Panc1 (cell line): ENCODE results near the gene CORO2A. TPM values are rescaled to one million over a fixed set of nuclear protein-coding genes. Genes with fewer than 3 reads are reported as not detected.

Source experiments
- ATAC-seq: fragments of 200-7000 bp; cut with Tn5 transposase; 2 replicates; pipeline ENCODE4 v1.9.1; 2020; ENCODE audit warnings: mild to moderate bottlenecking, moderate library complexity
- BruUV-seq: library from RNA; stranded (reverse); fragments of 400-500 nt; replicated peaks from 2 replicates; lab custom pipeline; 2021; lab: Mats Ljungman, UMichigan
- CTCF ChIA-PET: fragments of 300-600 bp; sonication (Branson Sonifier 250); formaldehyde crosslinking; loops from one replicate; lab custom pipeline; 2022; ENCODE audit warnings: antibody characterized with exemption; lab: Charles Lee
- POLR2A ChIA-PET: fragments of 300-600 bp; sonication (Branson Sonifier 250); formaldehyde crosslinking; loops from one replicate; lab custom pipeline; 2022; ENCODE audit warnings: antibody characterized with exemption; lab: Charles Lee
- DNase-seq: peaks from one replicate; pipeline ENCODE4 v3.0.0-alpha.2; 2010; ENCODE audit warnings: low read depth, low spot score
- H3K27ac ChIP-seq: 2 replicates; pipeline ENCODE4 v1.5.1; 2011; ENCODE audit warnings: mild to moderate bottlenecking, low read length, inconsistent platforms
- H3K27me3 ChIP-seq: fragments of 200-500 bp; sonication (Bioruptor generic); 2 replicates; pipeline ENCODE4 v1.6.0; 2014; ENCODE audit warnings: low read length, inconsistent platforms; ENCODE audit not compliant: control insufficient read depth, insufficient read depth
- H3K36me3 ChIP-seq: fragments of 200-500 bp; sonication (Bioruptor generic); 2 replicates; pipeline ENCODE4 v1.5.1; 2014; ENCODE audit warnings: inconsistent platforms, mild to moderate bottlenecking, low read length, moderate library complexity; ENCODE audit not compliant: control insufficient read depth, insufficient read depth
- H3K4me1 ChIP-seq: 2 replicates; pipeline ENCODE4 v1.5.1; 2011; ENCODE audit warnings: inconsistent platforms, mild to moderate bottlenecking, low read length, moderate library complexity; ENCODE audit not compliant: control insufficient read depth, insufficient read depth
- H3K4me3 ChIP-seq, 2 experiments: 2 replicates each; pipeline ENCODE4 v1.5.1; 2011 to 2012; ENCODE audit warnings: low read depth in 2 of 2, low read length in 2 of 2, mild to moderate bottlenecking in 2 of 2, inconsistent platforms in 1 of 2, moderate library complexity in 1 of 2
- H3K9me3 ChIP-seq: fragments of 200-500 bp; sonication (Bioruptor generic); 2 replicates; pipeline ENCODE4 v1.5.1; 2014; ENCODE audit warnings: low read depth, mild to moderate bottlenecking, inconsistent platforms, low read length, moderate library complexity; ENCODE audit not compliant: control insufficient read depth, insufficient read depth
- POLR2AphosphoS5 ChIP-seq: IDR thresholded peaks from 2 replicates; pipeline ENCODE4 v1.6.1; 2012; ENCODE audit warnings: mild to moderate bottlenecking, low read depth, low read length, moderate library complexity
- SIN3A ChIP-seq: IDR thresholded peaks from 2 replicates; pipeline ENCODE4 v1.6.1; 2012; ENCODE audit warnings: low read depth, mild to moderate bottlenecking, low read length, moderate library complexity, borderline replicate concordance; ENCODE audit not compliant: insufficient read depth
- TCF7L2 ChIP-seq: IDR thresholded peaks from 2 replicates; pipeline ENCODE4 v1.6.1; 2011; ENCODE audit warnings: mild to moderate bottlenecking, low read depth, low read length, inconsistent platforms
- in situ Hi-C: cut with HindIII; loops from 2 replicates; pipeline ENCODE4 v1.10.0; 2016; ENCODE audit warnings: low sequenced_read_pairs, low pct_unique_long_range_greater_than_20kb
- intact Hi-C: fragments of 100-400 bp; cut with micrococcal nuclease; formaldehyde crosslinking; loops from one replicate; pipeline ENCODE4 v1.10.0; 2022; ENCODE audit not compliant: unreplicated experiment
- total RNA-seq: library from RNA; stranded (reverse); gene quantifications from one replicate; pipeline ENCODE4 v1.2.1, GENCODE V29; 2021; ENCODE audit not compliant: unreplicated experiment
- TF ChIP-seq, protein P1 (sequence below): fragments of 450-650 bp; IDR thresholded peaks from 2 replicates; pipeline ENCODE4 v1.5.1; 2017; ENCODE audit warnings: mild to moderate bottlenecking
- TF ChIP-seq, protein P2 (sequence below), 2 experiments: IDR thresholded peaks; 2 replicates each; pipeline ENCODE4 v1.6.1; 2011 to 2012; ENCODE audit warnings: low read depth in 2 of 2, control low read depth in 1 of 2, low read length in 1 of 2, mild to moderate bottlenecking in 1 of 2, moderate library complexity in 1 of 2; ENCODE audit not compliant: insufficient read depth in 1 of 2

CORO2A gene
- total RNA-seq, 1 experiment from 2014 or later = 2.0 TPM

DNA sequence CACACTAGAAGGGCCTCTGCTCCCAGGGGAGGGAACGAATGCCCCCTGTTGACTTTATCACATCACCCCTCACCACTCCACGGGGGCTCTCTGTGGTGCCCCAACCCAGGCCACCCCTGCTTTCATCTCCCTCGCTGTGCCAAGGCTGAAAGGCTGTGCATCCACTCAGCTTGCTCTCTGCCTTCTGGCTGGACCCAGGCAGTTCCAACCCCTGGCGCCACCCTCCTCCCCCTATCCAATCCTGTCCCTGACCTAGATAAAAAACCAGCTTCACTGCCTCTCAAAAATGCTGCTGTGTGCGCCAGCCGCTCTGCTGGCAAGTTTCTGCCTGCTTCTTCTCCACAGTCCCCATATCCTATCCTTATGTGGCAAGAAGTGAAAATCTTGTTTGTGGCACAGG lies 22.4 kb upstream of the CORO2A start:
- no TSS peak for BruUV-seq

DNA sequence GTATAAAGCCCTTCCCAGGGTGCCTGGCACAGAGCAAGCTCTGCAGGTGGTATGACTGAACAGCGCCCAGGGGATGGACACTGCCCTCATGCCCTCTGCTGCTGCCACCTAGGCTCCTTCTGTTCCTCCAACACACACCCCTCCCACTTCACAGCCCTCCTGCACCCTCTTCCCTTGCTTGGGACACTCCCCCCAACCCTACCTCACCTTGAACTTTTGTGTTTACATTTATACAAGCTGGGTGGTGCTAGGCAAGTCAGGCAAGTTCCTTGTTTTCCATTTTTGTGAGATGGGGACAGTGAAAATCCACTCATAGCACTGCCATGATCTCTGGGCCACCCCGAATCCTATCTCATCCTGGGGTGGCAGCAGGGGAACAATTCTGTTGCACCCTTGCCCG lies 18.8 kb upstream of the CORO2A start:
- no peaks in the 10 kb centered on the region for H3K4me1 ChIP-seq
- no peak overlapping the region for H3K4me3 ChIP-seq
- in situ Hi-C loops = no loop called here
- ATAC-seq (no peak), DNase-seq (no peak)
- H3K27me3 ChIP-seq = no peaks in the 10 kb centered on the region
- ChIA-PET POLR2A (no interaction called here), CTCF (no interaction called here)
- BruUV-seq = no TSS peak
- no peak overlapping the region for H3K27ac ChIP-seq
- H3K36me3 ChIP-seq = no peaks in the 10 kb centered on the region
- H3K9me3 ChIP-seq = no peaks in the 10 kb centered on the region
- TF ChIP-seq, protein P1, sequence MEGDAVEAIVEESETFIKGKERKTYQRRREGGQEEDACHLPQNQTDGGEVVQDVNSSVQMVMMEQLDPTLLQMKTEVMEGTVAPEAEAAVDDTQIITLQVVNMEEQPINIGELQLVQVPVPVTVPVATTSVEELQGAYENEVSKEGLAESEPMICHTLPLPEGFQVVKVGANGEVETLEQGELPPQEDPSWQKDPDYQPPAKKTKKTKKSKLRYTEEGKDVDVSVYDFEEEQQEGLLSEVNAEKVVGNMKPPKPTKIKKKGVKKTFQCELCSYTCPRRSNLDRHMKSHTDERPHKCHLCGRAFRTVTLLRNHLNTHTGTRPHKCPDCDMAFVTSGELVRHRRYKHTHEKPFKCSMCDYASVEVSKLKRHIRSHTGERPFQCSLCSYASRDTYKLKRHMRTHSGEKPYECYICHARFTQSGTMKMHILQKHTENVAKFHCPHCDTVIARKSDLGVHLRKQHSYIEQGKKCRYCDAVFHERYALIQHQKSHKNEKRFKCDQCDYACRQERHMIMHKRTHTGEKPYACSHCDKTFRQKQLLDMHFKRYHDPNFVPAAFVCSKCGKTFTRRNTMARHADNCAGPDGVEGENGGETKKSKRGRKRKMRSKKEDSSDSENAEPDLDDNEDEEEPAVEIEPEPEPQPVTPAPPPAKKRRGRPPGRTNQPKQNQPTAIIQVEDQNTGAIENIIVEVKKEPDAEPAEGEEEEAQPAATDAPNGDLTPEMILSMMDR = no peak
- TF ChIP-seq SIN3A (no peak), POLR2AphosphoS5 (no peak), TCF7L2 (no peak)
- TF ChIP-seq, protein P2, sequence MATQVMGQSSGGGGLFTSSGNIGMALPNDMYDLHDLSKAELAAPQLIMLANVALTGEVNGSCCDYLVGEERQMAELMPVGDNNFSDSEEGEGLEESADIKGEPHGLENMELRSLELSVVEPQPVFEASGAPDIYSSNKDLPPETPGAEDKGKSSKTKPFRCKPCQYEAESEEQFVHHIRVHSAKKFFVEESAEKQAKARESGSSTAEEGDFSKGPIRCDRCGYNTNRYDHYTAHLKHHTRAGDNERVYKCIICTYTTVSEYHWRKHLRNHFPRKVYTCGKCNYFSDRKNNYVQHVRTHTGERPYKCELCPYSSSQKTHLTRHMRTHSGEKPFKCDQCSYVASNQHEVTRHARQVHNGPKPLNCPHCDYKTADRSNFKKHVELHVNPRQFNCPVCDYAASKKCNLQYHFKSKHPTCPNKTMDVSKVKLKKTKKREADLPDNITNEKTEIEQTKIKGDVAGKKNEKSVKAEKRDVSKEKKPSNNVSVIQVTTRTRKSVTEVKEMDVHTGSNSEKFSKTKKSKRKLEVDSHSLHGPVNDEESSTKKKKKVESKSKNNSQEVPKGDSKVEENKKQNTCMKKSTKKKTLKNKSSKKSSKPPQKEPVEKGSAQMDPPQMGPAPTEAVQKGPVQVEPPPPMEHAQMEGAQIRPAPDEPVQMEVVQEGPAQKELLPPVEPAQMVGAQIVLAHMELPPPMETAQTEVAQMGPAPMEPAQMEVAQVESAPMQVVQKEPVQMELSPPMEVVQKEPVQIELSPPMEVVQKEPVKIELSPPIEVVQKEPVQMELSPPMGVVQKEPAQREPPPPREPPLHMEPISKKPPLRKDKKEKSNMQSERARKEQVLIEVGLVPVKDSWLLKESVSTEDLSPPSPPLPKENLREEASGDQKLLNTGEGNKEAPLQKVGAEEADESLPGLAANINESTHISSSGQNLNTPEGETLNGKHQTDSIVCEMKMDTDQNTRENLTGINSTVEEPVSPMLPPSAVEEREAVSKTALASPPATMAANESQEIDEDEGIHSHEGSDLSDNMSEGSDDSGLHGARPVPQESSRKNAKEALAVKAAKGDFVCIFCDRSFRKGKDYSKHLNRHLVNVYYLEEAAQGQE (IDR thresholded peaks at IDR 0.05; ENCODE audit: insufficient read depth in 1 of 2, low read depth in 2 of 2, low read length in 1 of 2) = no peak
- intact Hi-C loops = no loop called here

More for the DNA sequence above, 22.4 kb upstream of the CORO2A start:
- no peaks in the 10 kb centered on the region for H3K36me3 ChIP-seq
- no peaks in the 10 kb centered on the region for H3K27me3 ChIP-seq
- ATAC-seq (no peak), DNase-seq (no peak)
- no peak overlapping the region for H3K4me3 ChIP-seq
- ChIA-PET POLR2A (no interaction called here), CTCF (interaction anchor here (0.5 kb wide), 1 partner anchor 49 kb away, joined by 3 read pairs; no protein-coding TSS in a partner anchor)
- no peak for TF ChIP-seq SIN3A
- TF ChIP-seq, protein P2 (IDR thresholded peaks at IDR 0.05; ENCODE audit: insufficient read depth in 1 of 2, low read depth in 2 of 2, low read length in 1 of 2) = no peak
- no peaks in the 10 kb centered on the region for H3K4me1 ChIP-seq
- no peaks in the 10 kb centered on the region for H3K9me3 ChIP-seq
- in situ Hi-C loops = no loop called here
- intact Hi-C loops = no loop called here
- H3K27ac ChIP-seq = no peak overlapping the region
